WTC11 (cell line): ENCODE data around the gene HAX1.

Experiments
- FOXJ3 ChIP-seq: sonication (generic); formaldehyde crosslinking; IDR thresholded peaks from 2 replicates; pipeline ENCODE4 v1.9.0; 2021; ENCODE audit warnings: missing genetic modification reagents, mild to moderate bottlenecking, borderline replicate concordance
- KAT7 ChIP-seq: sonication (generic); formaldehyde crosslinking; IDR thresholded peaks from 2 replicates; pipeline ENCODE4 v1.8.1; 2023; ENCODE audit warnings: missing genetic modification reagents, mild to moderate bottlenecking, borderline replicate concordance
- NFYB ChIP-seq: sonication (generic); formaldehyde crosslinking; conservative IDR thresholded peaks from 2 replicates; pipeline ENCODE4 v1.8.0; 2022; ENCODE audit warnings: low read depth, missing genetic modification reagents
- TEAD4 ChIP-seq: sonication (generic); formaldehyde crosslinking; IDR thresholded peaks from 2 replicates; pipeline ENCODE4 v1.8.0; 2022; ENCODE audit warnings: mild to moderate bottlenecking, missing genetic modification reagents
- TP53 ChIP-seq: sonication (generic); formaldehyde crosslinking; IDR thresholded peaks from 2 replicates; pipeline ENCODE4 v1.8.1; 2023; ENCODE audit warnings: mild to moderate bottlenecking, missing genetic modification reagents
- ZNF138 ChIP-seq: sonication (generic); formaldehyde crosslinking; conservative IDR thresholded peaks from 2 replicates; pipeline ENCODE4 v1.8.1; 2022; ENCODE audit warnings: mild to moderate bottlenecking, moderate library complexity, missing genetic modification reagents
- ZNF263 ChIP-seq: sonication (generic); formaldehyde crosslinking; IDR thresholded peaks from 2 replicates; pipeline ENCODE4 v1.8.1; 2022; ENCODE audit warnings: low read depth, mild to moderate bottlenecking, moderate library complexity, missing genetic modification reagents
- ZNF317 ChIP-seq: sonication (generic); formaldehyde crosslinking; IDR thresholded peaks from 2 replicates; pipeline ENCODE4 v1.8.1; 2023; ENCODE audit warnings: low read depth, mild to moderate bottlenecking, moderate library complexity, missing genetic modification reagents, borderline replicate concordance
- ZNF416 ChIP-seq: fragments of 250-450 bp; sonication (Bioruptor Pico); IDR thresholded peaks from 2 replicates; pipeline ENCODE4 v1.9.0; 2021; ENCODE audit warnings: mild to moderate bottlenecking, inconsistent platforms
- TF ChIP-seq, protein P1 (sequence below): fragments of 200-600 bp; IDR thresholded peaks from 2 replicates; pipeline ENCODE4 v1.8.0; 2022; ENCODE audit warnings: antibody characterized with exemption
- TF ChIP-seq, protein P2 (sequence below): sonication (generic); formaldehyde crosslinking; IDR thresholded peaks from 2 replicates; pipeline ENCODE4 v1.8.0; 2022; ENCODE audit warnings: mild to moderate bottlenecking, missing genetic modification reagents
- TF ChIP-seq, protein P3 (sequence below): sonication (generic); formaldehyde crosslinking; IDR thresholded peaks from 2 replicates; pipeline ENCODE4 v1.8.1; 2023; ENCODE audit warnings: mild to moderate bottlenecking, missing genetic modification reagents, moderate library complexity
- TF ChIP-seq, protein P4 (sequence below): sonication (generic); formaldehyde crosslinking; IDR thresholded peaks from 2 replicates; pipeline ENCODE4 v1.8.0; 2023; ENCODE audit warnings: missing genetic modification reagents, mild to moderate bottlenecking, borderline replicate concordance
- TF ChIP-seq, protein P5 (sequence below): sonication (generic); formaldehyde crosslinking; conservative IDR thresholded peaks from 2 replicates; pipeline ENCODE4 v1.8.1; 2023; ENCODE audit warnings: mild to moderate bottlenecking, low read depth, missing genetic modification reagents, moderate library complexity

DNA sequence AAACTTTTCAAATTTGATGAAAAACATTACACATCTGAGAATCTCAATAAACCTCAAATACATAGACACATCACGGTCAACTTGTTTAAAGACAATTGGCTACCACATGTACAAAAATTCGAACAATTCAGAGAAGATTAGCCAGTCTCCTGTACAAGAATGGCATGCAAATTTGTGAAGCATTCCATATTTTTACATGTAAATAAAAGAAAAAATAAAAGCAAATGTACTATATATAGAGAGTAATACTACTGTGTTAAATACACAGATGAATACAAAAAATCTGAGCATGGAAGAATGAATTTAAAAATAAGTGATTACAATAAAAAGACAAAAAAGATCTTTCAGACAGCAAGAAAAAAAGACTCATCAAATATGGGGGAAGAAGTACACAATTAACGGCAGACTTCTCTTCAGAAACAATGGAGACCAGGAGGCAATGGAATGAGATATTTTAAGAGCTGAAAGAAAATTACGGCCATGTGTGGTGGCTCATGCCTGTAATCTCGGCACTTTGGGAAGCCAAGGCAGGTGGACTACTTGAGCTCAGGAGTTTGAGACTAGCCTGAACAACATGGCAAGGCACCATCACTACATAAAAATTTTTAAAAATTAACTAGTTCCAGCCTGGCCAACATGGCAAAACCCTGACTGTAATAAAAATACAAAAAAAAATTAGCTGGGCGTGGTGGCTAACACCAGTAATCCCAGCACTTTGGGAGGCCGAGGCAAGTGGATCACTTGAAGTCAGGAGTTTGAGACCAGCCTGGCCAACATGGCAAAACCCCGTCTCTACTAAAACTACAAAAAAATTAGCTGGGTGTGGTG, 23.2 kb downstream of the HAX1 start:
- TF ChIP-seq, protein P1, sequence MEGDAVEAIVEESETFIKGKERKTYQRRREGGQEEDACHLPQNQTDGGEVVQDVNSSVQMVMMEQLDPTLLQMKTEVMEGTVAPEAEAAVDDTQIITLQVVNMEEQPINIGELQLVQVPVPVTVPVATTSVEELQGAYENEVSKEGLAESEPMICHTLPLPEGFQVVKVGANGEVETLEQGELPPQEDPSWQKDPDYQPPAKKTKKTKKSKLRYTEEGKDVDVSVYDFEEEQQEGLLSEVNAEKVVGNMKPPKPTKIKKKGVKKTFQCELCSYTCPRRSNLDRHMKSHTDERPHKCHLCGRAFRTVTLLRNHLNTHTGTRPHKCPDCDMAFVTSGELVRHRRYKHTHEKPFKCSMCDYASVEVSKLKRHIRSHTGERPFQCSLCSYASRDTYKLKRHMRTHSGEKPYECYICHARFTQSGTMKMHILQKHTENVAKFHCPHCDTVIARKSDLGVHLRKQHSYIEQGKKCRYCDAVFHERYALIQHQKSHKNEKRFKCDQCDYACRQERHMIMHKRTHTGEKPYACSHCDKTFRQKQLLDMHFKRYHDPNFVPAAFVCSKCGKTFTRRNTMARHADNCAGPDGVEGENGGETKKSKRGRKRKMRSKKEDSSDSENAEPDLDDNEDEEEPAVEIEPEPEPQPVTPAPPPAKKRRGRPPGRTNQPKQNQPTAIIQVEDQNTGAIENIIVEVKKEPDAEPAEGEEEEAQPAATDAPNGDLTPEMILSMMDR = no peak
- no peak for TF ChIP-seq ZNF416 (CRISPR knock-in tag)
- TF ChIP-seq NFYB (CRISPR knock-in tag) = no peak
- TF ChIP-seq TP53 = no peak
- TF ChIP-seq, protein P2, sequence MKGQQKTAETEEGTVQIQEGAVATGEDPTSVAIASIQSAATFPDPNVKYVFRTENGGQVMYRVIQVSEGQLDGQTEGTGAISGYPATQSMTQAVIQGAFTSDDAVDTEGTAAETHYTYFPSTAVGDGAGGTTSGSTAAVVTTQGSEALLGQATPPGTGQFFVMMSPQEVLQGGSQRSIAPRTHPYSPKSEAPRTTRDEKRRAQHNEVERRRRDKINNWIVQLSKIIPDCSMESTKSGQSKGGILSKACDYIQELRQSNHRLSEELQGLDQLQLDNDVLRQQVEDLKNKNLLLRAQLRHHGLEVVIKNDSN = no peak
- no peak for TF ChIP-seq ZNF263
- peak; percentile 100 for TF ChIP-seq ZNF317
- TF ChIP-seq FOXJ3 (CRISPR knock-in tag) = no peak
- TF ChIP-seq, protein P3, sequence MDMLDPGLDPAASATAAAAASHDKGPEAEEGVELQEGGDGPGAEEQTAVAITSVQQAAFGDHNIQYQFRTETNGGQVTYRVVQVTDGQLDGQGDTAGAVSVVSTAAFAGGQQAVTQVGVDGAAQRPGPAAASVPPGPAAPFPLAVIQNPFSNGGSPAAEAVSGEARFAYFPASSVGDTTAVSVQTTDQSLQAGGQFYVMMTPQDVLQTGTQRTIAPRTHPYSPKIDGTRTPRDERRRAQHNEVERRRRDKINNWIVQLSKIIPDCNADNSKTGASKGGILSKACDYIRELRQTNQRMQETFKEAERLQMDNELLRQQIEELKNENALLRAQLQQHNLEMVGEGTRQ (CRISPR knock-in tag) = no peak
- no peak for TF ChIP-seq ZNF138 (CRISPR knock-in tag)
- no peak for TF ChIP-seq KAT7
- TF ChIP-seq, protein P4, sequence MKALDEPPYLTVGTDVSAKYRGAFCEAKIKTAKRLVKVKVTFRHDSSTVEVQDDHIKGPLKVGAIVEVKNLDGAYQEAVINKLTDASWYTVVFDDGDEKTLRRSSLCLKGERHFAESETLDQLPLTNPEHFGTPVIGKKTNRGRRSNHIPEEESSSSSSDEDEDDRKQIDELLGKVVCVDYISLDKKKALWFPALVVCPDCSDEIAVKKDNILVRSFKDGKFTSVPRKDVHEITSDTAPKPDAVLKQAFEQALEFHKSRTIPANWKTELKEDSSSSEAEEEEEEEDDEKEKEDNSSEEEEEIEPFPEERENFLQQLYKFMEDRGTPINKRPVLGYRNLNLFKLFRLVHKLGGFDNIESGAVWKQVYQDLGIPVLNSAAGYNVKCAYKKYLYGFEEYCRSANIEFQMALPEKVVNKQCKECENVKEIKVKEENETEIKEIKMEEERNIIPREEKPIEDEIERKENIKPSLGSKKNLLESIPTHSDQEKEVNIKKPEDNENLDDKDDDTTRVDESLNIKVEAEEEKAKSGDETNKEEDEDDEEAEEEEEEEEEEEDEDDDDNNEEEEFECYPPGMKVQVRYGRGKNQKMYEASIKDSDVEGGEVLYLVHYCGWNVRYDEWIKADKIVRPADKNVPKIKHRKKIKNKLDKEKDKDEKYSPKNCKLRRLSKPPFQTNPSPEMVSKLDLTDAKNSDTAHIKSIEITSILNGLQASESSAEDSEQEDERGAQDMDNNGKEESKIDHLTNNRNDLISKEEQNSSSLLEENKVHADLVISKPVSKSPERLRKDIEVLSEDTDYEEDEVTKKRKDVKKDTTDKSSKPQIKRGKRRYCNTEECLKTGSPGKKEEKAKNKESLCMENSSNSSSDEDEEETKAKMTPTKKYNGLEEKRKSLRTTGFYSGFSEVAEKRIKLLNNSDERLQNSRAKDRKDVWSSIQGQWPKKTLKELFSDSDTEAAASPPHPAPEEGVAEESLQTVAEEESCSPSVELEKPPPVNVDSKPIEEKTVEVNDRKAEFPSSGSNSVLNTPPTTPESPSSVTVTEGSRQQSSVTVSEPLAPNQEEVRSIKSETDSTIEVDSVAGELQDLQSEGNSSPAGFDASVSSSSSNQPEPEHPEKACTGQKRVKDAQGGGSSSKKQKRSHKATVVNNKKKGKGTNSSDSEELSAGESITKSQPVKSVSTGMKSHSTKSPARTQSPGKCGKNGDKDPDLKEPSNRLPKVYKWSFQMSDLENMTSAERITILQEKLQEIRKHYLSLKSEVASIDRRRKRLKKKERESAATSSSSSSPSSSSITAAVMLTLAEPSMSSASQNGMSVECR = no peak
- no peak for TF ChIP-seq TEAD4 (CRISPR knock-in tag)
- TF ChIP-seq, protein P5, sequence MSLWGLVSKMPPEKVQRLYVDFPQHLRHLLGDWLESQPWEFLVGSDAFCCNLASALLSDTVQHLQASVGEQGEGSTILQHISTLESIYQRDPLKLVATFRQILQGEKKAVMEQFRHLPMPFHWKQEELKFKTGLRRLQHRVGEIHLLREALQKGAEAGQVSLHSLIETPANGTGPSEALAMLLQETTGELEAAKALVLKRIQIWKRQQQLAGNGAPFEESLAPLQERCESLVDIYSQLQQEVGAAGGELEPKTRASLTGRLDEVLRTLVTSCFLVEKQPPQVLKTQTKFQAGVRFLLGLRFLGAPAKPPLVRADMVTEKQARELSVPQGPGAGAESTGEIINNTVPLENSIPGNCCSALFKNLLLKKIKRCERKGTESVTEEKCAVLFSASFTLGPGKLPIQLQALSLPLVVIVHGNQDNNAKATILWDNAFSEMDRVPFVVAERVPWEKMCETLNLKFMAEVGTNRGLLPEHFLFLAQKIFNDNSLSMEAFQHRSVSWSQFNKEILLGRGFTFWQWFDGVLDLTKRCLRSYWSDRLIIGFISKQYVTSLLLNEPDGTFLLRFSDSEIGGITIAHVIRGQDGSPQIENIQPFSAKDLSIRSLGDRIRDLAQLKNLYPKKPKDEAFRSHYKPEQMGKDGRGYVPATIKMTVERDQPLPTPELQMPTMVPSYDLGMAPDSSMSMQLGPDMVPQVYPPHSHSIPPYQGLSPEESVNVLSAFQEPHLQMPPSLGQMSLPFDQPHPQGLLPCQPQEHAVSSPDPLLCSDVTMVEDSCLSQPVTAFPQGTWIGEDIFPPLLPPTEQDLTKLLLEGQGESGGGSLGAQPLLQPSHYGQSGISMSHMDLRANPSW = no peak
